ENCODE results near the gene CFAP97D1. TPM values are rescaled to one million over a fixed set of nuclear protein-coding genes. Genes with fewer than 3 reads are reported as not detected.

The CFAP97D1 gene
- total RNA-seq, 2 experiments from 2014 or later: not detected

GRCh38 chr17:43832976-43833829 is 53.0 kb downstream of the CFAP97D1 start, which contains the start of gene MPP3:
MPP3 (minus strand) TSS chr17:43833146; CDS start chr17:43831906, 1,240 bp downstream.
- intact Hi-C loops (cut with micrococcal nuclease): loop anchor here (5.0 kb wide), 1 partner anchor 46 kb away; no protein-coding TSS in a partner anchor
- Mint-ChIP-seq H3K9me3 (no peaks in the 10 kb centered on the region), H3K36me3 (ENCODE audit: low read depth) (no peaks in the 10 kb centered on the region), H3K4me3 (peak within 1 kb of the TSS; percentile 72), H3K27me3 (ENCODE audit: low read depth) (peaks cover 28% of the 10 kb centered on the region), H3K27ac (no peak within 1 kb of the TSS), H3K4me1 (ENCODE audit: low read depth) (peaks cover 15% of the 10 kb centered on the region)
- CTCF ChIA-PET: no interaction called here
- DNase-seq: peak; percentile 34

GRCh38 chr17:43834106-43834505 is 53.9 kb downstream of the CFAP97D1 start:
- Mint-ChIP-seq H3K36me3 (ENCODE audit: low read depth) (no peaks in the 10 kb centered on the region), H3K27me3 (ENCODE audit: low read depth) (peaks cover 28% of the 10 kb centered on the region)

More at GRCh38 chr17:43834106-43834505, 53.9 kb downstream of the CFAP97D1 start:
- CTCF ChIA-PET: no interaction called here
- intact Hi-C loops (cut with micrococcal nuclease): loop anchor here (5.0 kb wide), 1 partner anchor 47 kb away; no protein-coding TSS in a partner anchor
- DNase-seq: no peak
- H3K4me1 Mint-ChIP-seq (ENCODE audit: low read depth): peaks cover 15% of the 10 kb centered on the region
- peak overlapping the region; percentile 22 for H3K4me3 Mint-ChIP-seq
- H3K27ac Mint-ChIP-seq: no peak overlapping the region
- H3K9me3 Mint-ChIP-seq: no peaks in the 10 kb centered on the region

Other genes with a start within 250 kb of the CFAP97D1 start
- 1 to 10 TPM; 1.4 to 1.9 TPM for gene ETV4, start 234.1 kb upstream of the CFAP97D1 start, total RNA-seq
- under 1 TPM; 0.12 to 0.17 TPM for gene MEOX1, start 118.5 kb upstream of the CFAP97D1 start, total RNA-seq
- not detected for gene SOST, start 21.6 kb upstream of the CFAP97D1 start, total RNA-seq
- gene DUSP3, start 1.5 kb upstream of the CFAP97D1 start, total RNA-seq: 10 to 100 TPM; 12.2 to 13.5 TPM
- under 1 TPM; 0.30 to 0.33 TPM for gene MPP3, start 52.7 kb downstream of the CFAP97D1 start, total RNA-seq
- not detected for gene CD300LG, start 66.7 kb downstream of the CFAP97D1 start, total RNA-seq
- gene MPP2, start 127.1 kb downstream of the CFAP97D1 start, total RNA-seq: 1 to 10 TPM; 2.3 to 2.5 TPM
- gene PPY, start 162.0 kb downstream of the CFAP97D1 start, total RNA-seq: not detected
- gene PYY, start 173.5 kb downstream of the CFAP97D1 start, total RNA-seq: not detected
- gene NAGS, start 224.2 kb downstream of the CFAP97D1 start, total RNA-seq: under 1 TPM; 0.17 to 0.31 TPM
- gene TMEM101, start 234.5 kb downstream of the CFAP97D1 start, total RNA-seq: 10 to 100 TPM; 25.6 to 26.7 TPM

All from activated naive CD4-positive, alpha-beta T cell treated with anti-CD3 and anti-CD28 coated beads for 36 hours (primary cell).